CD4-positive, alpha-beta T cell (primary cell): Measurements from ENCODE around the gene RGS14. TPM values are rescaled to one million over a fixed set of nuclear protein-coding genes. Genes with fewer than 3 reads are reported as not detected.

Experiments used
- ATAC-seq: fragments of 200-7000 bp; cut with Tn5 transposase; one replicate; pipeline ENCODE4 v1.10.0; 2022; ENCODE audit warnings: mild to moderate bottlenecking; ENCODE audit not compliant: poor library complexity
- CTCF ChIA-PET: fragments of 350-600 bp; sonication (Branson Sonifier 250); formaldehyde crosslinking; loops from one replicate; lab custom pipeline; 2021; ENCODE audit warnings: antibody characterized with exemption, inconsistent platforms; lab: Charles Lee
- POLR2A ChIA-PET: fragments of 350-600 bp; sonication (Branson Sonifier 250); formaldehyde crosslinking; loops from one replicate; lab custom pipeline; 2021; ENCODE audit warnings: antibody characterized with exemption, inconsistent platforms; lab: Charles Lee
- DNase-seq, 14 experiments: peaks; one replicate each; pipeline ENCODE4 v3.0.0-alpha.2; 2013 to 2020; ENCODE audit warnings: mixed read lengths in 2 of 14
- H3K27ac ChIP-seq, 2 donors: one replicate each; pipeline versions ENCODE4 v1.5.1 to v1.7.0; 2013; ENCODE audit warnings: low read length in 2 of 2, low read depth in 1 of 2, mild to moderate bottlenecking in 1 of 2
- H3K27me3 ChIP-seq, 2 experiments: 1 replicate in 1 of 2; 2 replicates in 1 of 2; pipeline versions ENCODE4 v1.6.1 to v1.7.0; 2013; ENCODE audit warnings: low read length in 2 of 2, control low read depth in 1 of 2, mild to moderate bottlenecking in 1 of 2, moderate library complexity in 1 of 2; ENCODE audit not compliant: insufficient read depth in 2 of 2, control insufficient read depth in 1 of 2
- H3K36me3 ChIP-seq: one replicate; pipeline ENCODE4 v1.6.1; 2013; ENCODE audit warnings: low read length, control low read depth; ENCODE audit not compliant: insufficient read depth
- H3K4me1 ChIP-seq: one replicate; pipeline ENCODE4 v1.6.1; 2013; ENCODE audit warnings: low read length, control low read depth; ENCODE audit not compliant: insufficient read depth
- H3K4me3 ChIP-seq: one replicate; pipeline ENCODE4 v1.5.1; 2013; ENCODE audit warnings: mild to moderate bottlenecking, low read length, moderate library complexity
- H3K9me3 ChIP-seq, 2 experiments: 1 replicate in 1 of 2; 2 replicates in 1 of 2; pipeline versions ENCODE4 v1.6.1 to v1.7.0; 2013; ENCODE audit warnings: low read length in 2 of 2, mild to moderate bottlenecking in 2 of 2, control low read depth in 1 of 2, moderate library complexity in 1 of 2; ENCODE audit not compliant: control insufficient read depth in 1 of 2, insufficient read depth in 1 of 2
- H3K27ac Mint-ChIP-seq: one replicate; pipeline ENCODE4 v1.8.0; 2020; ENCODE audit warnings: mixed read lengths
- H3K27me3 Mint-ChIP-seq: one replicate; pipeline ENCODE4 v1.8.0; 2021; ENCODE audit warnings: mixed read lengths
- H3K36me3 Mint-ChIP-seq: one replicate; pipeline ENCODE4 v1.8.0; 2021; ENCODE audit warnings: low read depth, mixed read lengths
- H3K4me1 Mint-ChIP-seq: one replicate; pipeline ENCODE4 v1.8.0; 2021; ENCODE audit warnings: low read depth, mixed read lengths
- H3K4me3 Mint-ChIP-seq: one replicate; pipeline ENCODE4 v1.8.0; 2020; ENCODE audit warnings: mild to moderate bottlenecking, mixed read lengths
- H3K9me3 Mint-ChIP-seq: one replicate; pipeline ENCODE4 v1.8.0; 2020; ENCODE audit warnings: mixed read lengths
- intact Hi-C, 2 experiments: fragments of 100-400 bp; cut with DNase I in 1 of 2; cut with micrococcal nuclease in 1 of 2; formaldehyde crosslinking; loops; one replicate each; pipeline versions ENCODE4 v1.15.1 to v1.9.0; 2023 to 2025; cut with DNase I, micrococcal nuclease
- total RNA-seq, 174 experiments: library from RNA in 2 of 174; stranded (reverse) in 2 of 174; gene quantifications; one replicate each; pipeline ENCODE4 v1.2.3 and lab custom pipeline; 2021 to 2026
- TF ChIP-seq, protein P1 (sequence below): fragments of 200-600 bp; IDR thresholded peaks from one replicate; pipeline ENCODE4 v1.8.0; 2022; ENCODE audit warnings: antibody characterized with exemption, mild to moderate bottlenecking

RGS14 gene
- total RNA-seq, 2 experiments from 2014 or later, result 34.7 to 35.3 TPM

DNA sequence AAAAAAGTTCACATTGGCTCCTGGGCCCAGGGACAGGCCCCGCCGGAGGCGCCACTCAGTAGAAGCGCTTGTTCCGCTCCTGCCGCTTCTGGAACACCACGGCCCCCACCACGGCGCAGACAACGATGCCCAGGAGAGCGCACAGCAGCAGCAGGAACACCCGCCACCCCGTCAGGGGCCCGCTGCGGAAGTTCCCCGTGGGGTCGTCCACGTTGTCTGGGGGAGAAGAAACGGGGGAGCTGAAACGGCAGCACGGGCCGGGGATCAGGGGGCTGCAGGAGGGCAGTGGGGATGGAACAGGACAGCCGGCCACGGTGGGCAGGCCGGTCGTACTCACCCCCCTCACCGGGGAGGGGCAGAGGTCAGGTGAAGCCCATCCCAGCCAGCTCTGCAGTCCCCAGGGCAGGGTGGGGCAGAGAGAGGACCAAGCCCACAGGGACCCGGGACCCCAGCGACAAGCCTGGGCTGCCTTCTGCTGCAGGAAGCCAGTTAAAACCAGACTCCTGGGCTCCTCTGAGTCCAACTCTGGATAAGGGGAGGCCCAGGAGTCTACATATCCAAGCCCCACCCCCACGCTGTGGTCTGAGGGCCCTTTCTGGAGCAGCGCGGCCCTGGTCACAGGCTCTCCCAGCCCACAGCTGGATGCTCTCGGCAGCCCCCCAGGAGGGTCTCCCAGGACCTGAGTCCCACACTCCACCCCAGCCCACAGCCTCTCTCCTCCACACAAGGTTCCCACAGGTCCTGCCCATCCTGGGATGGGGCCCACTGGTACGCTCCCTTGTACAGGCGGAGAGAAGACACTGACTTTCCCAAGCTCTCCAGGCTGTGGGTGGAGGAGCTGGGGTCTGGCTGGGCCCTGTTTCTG lies 25.5 kb upstream of the RGS14 start:
- no peak overlapping the region for H3K4me3 Mint-ChIP-seq
- H3K4me3 ChIP-seq, result no peak overlapping the region
- H3K27me3 Mint-ChIP-seq, result no peaks in the 10 kb centered on the region
- no peak overlapping the region for H3K27ac ChIP-seq
- peaks cover 77% of the 10 kb centered on the region for H3K36me3 ChIP-seq
- intact Hi-C loops, result no loop called here
- POLR2A ChIA-PET, result no interaction called here
- ATAC-seq (no peak), DNase-seq (no peak)
- no peaks in the 10 kb centered on the region for H3K9me3 ChIP-seq
- peaks cover 5% of the 10 kb centered on the region for H3K4me1 Mint-ChIP-seq
- no peaks in the 10 kb centered on the region for H3K9me3 Mint-ChIP-seq
- CTCF ChIA-PET, result no interaction called here
- peaks cover 7% of the 10 kb centered on the region for H3K4me1 ChIP-seq
- H3K27me3 ChIP-seq, result no peaks in the 10 kb centered on the region
- TF ChIP-seq, protein P1, sequence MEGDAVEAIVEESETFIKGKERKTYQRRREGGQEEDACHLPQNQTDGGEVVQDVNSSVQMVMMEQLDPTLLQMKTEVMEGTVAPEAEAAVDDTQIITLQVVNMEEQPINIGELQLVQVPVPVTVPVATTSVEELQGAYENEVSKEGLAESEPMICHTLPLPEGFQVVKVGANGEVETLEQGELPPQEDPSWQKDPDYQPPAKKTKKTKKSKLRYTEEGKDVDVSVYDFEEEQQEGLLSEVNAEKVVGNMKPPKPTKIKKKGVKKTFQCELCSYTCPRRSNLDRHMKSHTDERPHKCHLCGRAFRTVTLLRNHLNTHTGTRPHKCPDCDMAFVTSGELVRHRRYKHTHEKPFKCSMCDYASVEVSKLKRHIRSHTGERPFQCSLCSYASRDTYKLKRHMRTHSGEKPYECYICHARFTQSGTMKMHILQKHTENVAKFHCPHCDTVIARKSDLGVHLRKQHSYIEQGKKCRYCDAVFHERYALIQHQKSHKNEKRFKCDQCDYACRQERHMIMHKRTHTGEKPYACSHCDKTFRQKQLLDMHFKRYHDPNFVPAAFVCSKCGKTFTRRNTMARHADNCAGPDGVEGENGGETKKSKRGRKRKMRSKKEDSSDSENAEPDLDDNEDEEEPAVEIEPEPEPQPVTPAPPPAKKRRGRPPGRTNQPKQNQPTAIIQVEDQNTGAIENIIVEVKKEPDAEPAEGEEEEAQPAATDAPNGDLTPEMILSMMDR, result no peak
- H3K27ac Mint-ChIP-seq, result no peak overlapping the region
- peaks cover 75% of the 10 kb centered on the region for H3K36me3 Mint-ChIP-seq

DNA sequence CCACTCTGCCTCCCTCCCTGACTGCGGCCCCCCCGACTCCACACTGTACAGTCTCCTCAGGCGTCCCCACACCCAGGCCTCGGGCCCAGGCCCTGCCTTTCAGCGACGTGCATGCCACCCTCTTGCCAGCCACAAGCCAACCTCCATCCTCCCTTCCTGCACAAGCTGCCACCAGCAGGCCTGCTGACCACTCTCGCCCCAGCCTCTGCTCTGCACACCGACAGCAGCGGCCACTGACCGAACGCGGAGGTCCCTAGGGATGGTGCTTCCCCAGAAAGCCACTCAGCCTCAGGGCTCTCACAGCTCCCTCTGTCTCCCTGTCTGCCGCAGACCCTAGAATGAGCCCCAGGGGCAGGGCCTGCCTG lies 24.8 kb upstream of the RGS14 start:
- ATAC-seq (no peak), DNase-seq (no peak)
- CTCF ChIA-PET, result no interaction called here
- Histone ChIP-seq H3K4me3 (no peak overlapping the region), H3K27ac (no peak overlapping the region), H3K9me3 (no peaks in the 10 kb centered on the region), H3K27me3 (no peaks in the 10 kb centered on the region), H3K36me3 (peaks cover 83% of the 10 kb centered on the region), H3K4me1 (peaks cover 6% of the 10 kb centered on the region)
- Mint-ChIP-seq H3K27ac (no peak overlapping the region), H3K4me3 (no peak overlapping the region), H3K36me3 (peaks cover 74% of the 10 kb centered on the region), H3K9me3 (no peaks in the 10 kb centered on the region), H3K4me1 (peaks cover under 1% of the 10 kb centered on the region), H3K27me3 (no peaks in the 10 kb centered on the region)
- POLR2A ChIA-PET, result no interaction called here
- intact Hi-C loops, result no loop called here
- TF ChIP-seq, protein P1, result no peak

DNA sequence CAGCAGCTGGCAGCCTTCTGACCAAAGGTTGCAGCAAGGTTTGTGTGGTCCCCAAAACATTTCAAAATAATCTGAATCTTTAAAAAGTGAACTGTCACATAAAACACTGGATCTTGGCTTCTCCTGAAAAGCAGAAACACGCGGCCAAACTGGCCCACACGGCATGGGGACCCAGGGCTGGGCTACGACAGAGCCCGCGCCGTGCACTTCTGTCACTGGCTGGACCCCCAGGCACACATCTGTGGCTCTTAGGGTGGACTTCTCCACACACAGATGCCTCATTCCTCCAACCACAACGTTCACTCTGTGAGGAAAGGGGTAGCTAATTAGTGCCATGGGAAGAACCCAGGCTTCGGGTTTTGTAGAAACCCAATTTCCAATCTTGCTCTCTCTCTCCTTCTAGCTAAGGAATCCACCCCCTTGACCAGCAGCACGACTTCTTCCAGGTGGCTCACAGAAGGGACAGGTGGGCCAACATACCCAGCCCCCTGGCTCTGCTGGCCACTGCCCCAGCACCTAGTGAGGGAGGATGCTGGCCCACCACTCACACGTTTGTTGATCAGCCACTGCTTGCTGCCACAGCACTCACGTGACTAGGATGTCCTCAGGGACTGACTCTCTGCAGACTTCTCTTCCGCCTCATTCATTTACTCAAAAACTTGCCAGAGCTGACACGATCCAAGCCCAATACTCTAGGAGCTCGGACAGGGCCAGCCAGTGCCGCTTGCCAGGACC lies 24.1 kb upstream of the RGS14 start:
- Mint-ChIP-seq H3K9me3 (no peaks in the 10 kb centered on the region), H3K4me3 (no peak overlapping the region), H3K27ac (no peak overlapping the region), H3K4me1 (no peaks in the 10 kb centered on the region), H3K27me3 (no peaks in the 10 kb centered on the region), H3K36me3 (peaks cover 76% of the 10 kb centered on the region)
- CTCF ChIA-PET, result no interaction called here
- Histone ChIP-seq H3K4me3 (no peak overlapping the region), H3K4me1 (no peaks in the 10 kb centered on the region), H3K9me3 (no peaks in the 10 kb centered on the region), H3K27ac (no peak overlapping the region), H3K36me3 (peaks cover 90% of the 10 kb centered on the region), H3K27me3 (no peaks in the 10 kb centered on the region)
- POLR2A ChIA-PET, result no interaction called here
- ATAC-seq, result no peak
- TF ChIP-seq, protein P1, result no peak
- DNase-seq, result no peak
- intact Hi-C loops, result no loop called here
